OCI-LY3 (cell line): ENCODE data around the gene CHST11.
A peak's percentile ranks its signal among the peaks of the same experiment; 100 is the strongest.

Experiments
- H2AFZ ChIP-seq: fragments of 200-600, 300-600 bp; shearing (Covaris generic); 2 replicates; pipeline ENCODE4 v1.6.0; 2014; ENCODE audit warnings: antibody characterized with exemption, low read depth, low read length
- H3K27ac ChIP-seq: fragments of 200-600, 300-600 bp; sonication (generic); 2 replicates; pipeline ENCODE4 v1.5.1; 2014; ENCODE audit warnings: mild to moderate bottlenecking, low read length, moderate library complexity, mixed read lengths
- H3K27me3 ChIP-seq: fragments of 200-600, 300-600 bp; sonication (generic); 2 replicates; pipeline ENCODE4 v1.6.1; 2014; ENCODE audit warnings: low read depth, low read length, mixed read lengths
- H3K36me3 ChIP-seq: fragments of 200-600, 300-600 bp; sonication (generic); replicated peaks from 2 replicates; pipeline ENCODE3; 2014; ENCODE audit warnings: low read depth, low read length, mixed read lengths
- H3K4me1 ChIP-seq: fragments of 300-600, 200-600 bp; sonication (generic); 2 replicates; pipeline ENCODE4 v1.6.1; 2014; ENCODE audit warnings: low read length, mixed read lengths
- H3K4me2 ChIP-seq: fragments of 200-600, 300-600 bp; sonication (generic); 2 replicates; pipeline ENCODE4 v1.6.1; 2014; ENCODE audit warnings: low read length, mixed read lengths
- H3K4me3 ChIP-seq: fragments of 300-600, 200-600 bp; sonication (generic); 2 replicates; pipeline ENCODE4 v1.5.1; 2014; ENCODE audit warnings: antibody characterized with exemption, mild to moderate bottlenecking, low read length, moderate library complexity
- H3K79me2 ChIP-seq: fragments of 300-600, 200-600 bp; shearing (Covaris generic); 2 replicates; pipeline ENCODE4 v1.6.1; 2014; ENCODE audit warnings: mild to moderate bottlenecking, low read length, mixed read lengths
- H3K9ac ChIP-seq: fragments of 300-600, 200-600 bp; shearing (Covaris generic); 2 replicates; pipeline ENCODE4 v1.6.0; 2014; ENCODE audit warnings: mild to moderate bottlenecking, low read length, moderate library complexity
- H3K9me3 ChIP-seq: fragments of 200-600, 300-600 bp; shearing (Covaris generic); 2 replicates; pipeline ENCODE4 v1.6.1; 2014; ENCODE audit warnings: low read length, mixed read lengths; ENCODE audit not compliant: insufficient read depth
- H4K20me1 ChIP-seq: fragments of 200-600, 300-600 bp; sonication (generic); 2 replicates; pipeline ENCODE4 v1.6.1; 2016; ENCODE audit warnings: low read length, mixed read lengths; ENCODE audit not compliant: insufficient read depth
- CTCF ChIP-seq: fragments of 200-600, 300-600 bp; sonication (generic); IDR thresholded peaks from 2 replicates; pipeline ENCODE4 v1.5.1; 2014; ENCODE audit warnings: antibody characterized with exemption, low read length, low read depth
- EZH2phosphoT487 ChIP-seq: fragments of 200-600 bp; shearing (Covaris generic); IDR thresholded peaks from 2 replicates; pipeline ENCODE4 v1.6.1; 2018; ENCODE audit warnings: antibody characterized with exemption, mixed run types, low read depth

The CHST11 gene

GRCh38 chr12:104520242-104520900 lies 63.6 kb downstream of the CHST11 start:
- Histone ChIP-seq H3K79me2 (no peaks in the 10 kb centered on the region), H3K27me3 (no peaks in the 10 kb centered on the region), H3K27ac (no peak overlapping the region), H2AFZ (no peak overlapping the region), H3K9me3 (no peaks in the 10 kb centered on the region), H3K36me3 (no peaks in the 10 kb centered on the region), H3K4me1 (peaks cover 21% of the 10 kb centered on the region), H3K9ac (no peak overlapping the region), H4K20me1 (no peaks in the 10 kb centered on the region), H3K4me3 (no peak overlapping the region), H3K4me2 (no peak overlapping the region)
- TF ChIP-seq CTCF (no peak), EZH2phosphoT487 (no peak)

GRCh38 chr12:104521731-104522130 lies 65.0 kb downstream of the CHST11 start:
- no peak for TF ChIP-seq EZH2phosphoT487
- no peak for TF ChIP-seq CTCF
- H3K27ac ChIP-seq = no peak overlapping the region
- H3K36me3 ChIP-seq = no peaks in the 10 kb centered on the region
- no peaks in the 10 kb centered on the region for H3K9me3 ChIP-seq
- H2AFZ ChIP-seq = no peak overlapping the region
- H3K4me1 ChIP-seq = peaks cover 21% of the 10 kb centered on the region
- no peak overlapping the region for H3K9ac ChIP-seq
- H4K20me1 ChIP-seq = no peaks in the 10 kb centered on the region
- H3K4me3 ChIP-seq = no peak overlapping the region
- H3K27me3 ChIP-seq = no peaks in the 10 kb centered on the region
- no peak overlapping the region for H3K4me2 ChIP-seq
- no peaks in the 10 kb centered on the region for H3K79me2 ChIP-seq

GRCh38 chr12:104522985-104523722 lies 66.4 kb downstream of the CHST11 start:
- Histone ChIP-seq H3K9ac (no peak overlapping the region), H2AFZ (no peak overlapping the region), H3K27me3 (no peaks in the 10 kb centered on the region), H3K9me3 (no peaks in the 10 kb centered on the region), H3K4me2 (peak overlapping the region; percentile 46), H3K79me2 (no peaks in the 10 kb centered on the region), H3K4me3 (peak overlapping the region; percentile 18; the same call in 1 of the 2 replicates), H3K36me3 (no peaks in the 10 kb centered on the region), H4K20me1 (no peaks in the 10 kb centered on the region), H3K4me1 (peaks cover 21% of the 10 kb centered on the region), H3K27ac (no peak overlapping the region)
- TF ChIP-seq EZH2phosphoT487 = no peak
- TF ChIP-seq CTCF = no peak

GRCh38 chr12:104524034-104524832 lies 67.5 kb downstream of the CHST11 start:
- Histone ChIP-seq H3K79me2 (no peaks in the 10 kb centered on the region), H3K9ac (no peak overlapping the region)

More at GRCh38 chr12:104524034-104524832, 67.5 kb downstream of the CHST11 start:
- TF ChIP-seq CTCF (no peak), EZH2phosphoT487 (no peak)
- Histone ChIP-seq H3K9me3 (0 out of 2 replicates have a peak, but pooled peaks cover under 1% of the 10 kb centered on the region), H4K20me1 (no peaks in the 10 kb centered on the region), H3K36me3 (no peaks in the 10 kb centered on the region), H3K4me1 (peaks cover 21% of the 10 kb centered on the region), H2AFZ (no peak overlapping the region), H3K4me2 (no peak overlapping the region), H3K4me3 (no peak overlapping the region), H3K27ac (no peak overlapping the region), H3K27me3 (no peaks in the 10 kb centered on the region)
